Endothelial cell of umbilical vein (primary cell): ENCODE data around the gene TSPAN15. TPM values are rescaled to one million over a fixed set of nuclear protein-coding genes. Genes with fewer than 3 reads are reported as not detected.

ENCODE experiments used
- BruUV-seq: library from RNA; stranded (reverse); fragments of 400-500 nt; replicated peaks from 2 replicates; lab custom pipeline; 2021; lab: Mats Ljungman, UMichigan
- CTCF ChIA-PET: fragments of 300-600, 350-600 bp; sonication (Branson Sonifier 250); formaldehyde crosslinking; loops from one replicate; lab custom pipeline; 2021; ENCODE audit warnings: antibody characterized with exemption, inconsistent platforms; lab: Charles Lee
- POLR2A ChIA-PET: fragments of 300-600, 350-600 bp; sonication (Branson Sonifier 250); formaldehyde crosslinking; loops from one replicate; lab custom pipeline; 2021; ENCODE audit warnings: antibody characterized with exemption, inconsistent platforms; lab: Charles Lee
- DNase-seq: peaks from one replicate; pipeline ENCODE4 v3.0.0-alpha.2; 2011; ENCODE audit warnings: low read depth, low spot score
- FAIRE-seq: peaks from 2 replicates; lab custom pipeline; 2011; peaks lifted over from hg19 to GRCh38; lab: Jason Lieb, UNC
- H2AFZ ChIP-seq: 2 replicates; pipeline ENCODE4 v1.6.0; 2012; ENCODE audit warnings: low read depth, low read length, control low read depth, inconsistent platforms
- H3K27ac ChIP-seq: 2 replicates; pipeline ENCODE4 v1.5.1; 2011; ENCODE audit warnings: low read depth, mild to moderate bottlenecking, control low read depth, low read length, moderate library complexity; ENCODE audit not compliant: insufficient read depth
- H3K27me3 ChIP-seq, 2 experiments: 2 replicates each; pipeline versions ENCODE4 v1.6.0 to v1.6.1; 2011; ENCODE audit warnings: low read length in 2 of 2, mixed read lengths in 1 of 2; ENCODE audit not compliant: control insufficient read depth in 2 of 2, insufficient read depth in 2 of 2
- H3K36me3 ChIP-seq, 2 experiments: 2 replicates in 1 of 2; 3 replicates in 1 of 2; pipeline ENCODE4 v1.5.1; 2011; ENCODE audit warnings: low read length in 2 of 2, mild to moderate bottlenecking in 1 of 2, moderate library complexity in 1 of 2; ENCODE audit not compliant: control insufficient read depth in 2 of 2, insufficient read depth in 2 of 2; ENCODE audit errors: extremely low read depth in 1 of 2
- H3K4me1 ChIP-seq: 3 replicates; pipeline ENCODE4 v1.5.1; 2011; ENCODE audit warnings: mild to moderate bottlenecking, low read length; ENCODE audit not compliant: control insufficient read depth, insufficient read depth; ENCODE audit errors: extremely low read depth
- H3K4me2 ChIP-seq: 2 replicates; pipeline ENCODE4 v1.6.1; 2011; ENCODE audit warnings: low read length, control low read depth, mixed read lengths; ENCODE audit not compliant: insufficient read depth
- H3K4me3 ChIP-seq, 3 experiments: fragments of 200-600 bp in 1 of 3; sonication (generic), shearing (Covaris generic) in 1 of 3; replicated peaks in 1 of 3; 2 replicates each; pipeline ENCODE4 v1.5.1; 2011 to 2016; ENCODE audit warnings: control low read depth in 3 of 3, low read length in 3 of 3, mild to moderate bottlenecking in 2 of 3, inconsistent platforms in 1 of 3, low read depth in 1 of 3, moderate library complexity in 1 of 3; ENCODE audit not compliant: insufficient read depth in 1 of 3
- H3K79me2 ChIP-seq: 2 replicates; pipeline ENCODE4 v1.6.0; 2012; ENCODE audit warnings: low read length, inconsistent platforms; ENCODE audit not compliant: control insufficient read depth, insufficient read depth
- H3K9ac ChIP-seq: replicated peaks from 2 replicates; pipeline ENCODE3; 2011; ENCODE audit warnings: low read length, control low read depth; ENCODE audit not compliant: insufficient read depth; ENCODE audit errors: extremely low read depth
- H3K9me1 ChIP-seq: replicated peaks from 3 replicates; pipeline ENCODE4 v1.6.0; 2011; ENCODE audit warnings: mild to moderate bottlenecking, low read length; ENCODE audit not compliant: control insufficient read depth, insufficient read depth; ENCODE audit errors: extremely low read depth
- H3K9me3 ChIP-seq: replicated peaks from 2 replicates; pipeline ENCODE4 v1.5.1; 2012; ENCODE audit warnings: low read length, inconsistent platforms; ENCODE audit not compliant: control insufficient read depth, insufficient read depth
- H4K20me1 ChIP-seq: replicated peaks from 2 replicates; pipeline ENCODE3; 2011; ENCODE audit warnings: mild to moderate bottlenecking, low read length; ENCODE audit not compliant: control insufficient read depth, insufficient read depth; ENCODE audit errors: extremely low read depth
- EZH2 ChIP-seq: IDR thresholded peaks from 2 replicates; pipeline ENCODE4 v1.6.1; 2012; ENCODE audit warnings: borderline replicate concordance, low read depth, mild to moderate bottlenecking, moderate library complexity, low read length, inconsistent platforms; ENCODE audit not compliant: severe bottlenecking
- FOS ChIP-seq: IDR thresholded peaks from 2 replicates; pipeline ENCODE4 v1.6.1; 2011; ENCODE audit warnings: mild to moderate bottlenecking, low read length, moderate library complexity, borderline replicate concordance; ENCODE audit not compliant: insufficient read depth
- GATA2 ChIP-seq: IDR thresholded peaks from 2 replicates; pipeline ENCODE4 v1.7.0; 2011; ENCODE audit warnings: low read depth, mild to moderate bottlenecking, moderate library complexity, mixed read lengths, low read length; ENCODE audit not compliant: insufficient read length, insufficient read depth
- JUN ChIP-seq: IDR thresholded peaks from 2 replicates; pipeline ENCODE4 v1.6.1; 2011; ENCODE audit warnings: borderline replicate concordance, low read depth; ENCODE audit not compliant: insufficient read length, insufficient read depth
- MYC ChIP-seq: IDR thresholded peaks from one replicate; pipeline ENCODE4 v1.6.1; 2011; ENCODE audit warnings: mild to moderate bottlenecking, low read depth, low read length
- POLR2A ChIP-seq: IDR thresholded peaks from 2 replicates; pipeline ENCODE4 v1.6.1; 2012; ENCODE audit warnings: low read depth, mild to moderate bottlenecking, control low read depth, low read length
- POLR2AphosphoS5 ChIP-seq: IDR thresholded peaks from 2 replicates; pipeline ENCODE4 v1.6.1; 2012; ENCODE audit warnings: low read depth, mild to moderate bottlenecking, control low read depth, low read length, moderate library complexity; ENCODE audit not compliant: insufficient read depth
- dilution Hi-C: fragments of 300-500 bp; cut with MboI; formaldehyde crosslinking; loops from one replicate; pipeline ENCODE4 v1.15.0; 2019; ENCODE audit warnings: low sequenced_read_pairs; ENCODE audit not compliant: extremely low pct_ligation_motif_present
- intact Hi-C: fragments of 100-400 bp; cut with micrococcal nuclease; formaldehyde crosslinking; loops from one replicate; pipeline ENCODE4 v1.10.0; 2022
- polyA plus RNA-seq, 4 experiments: library from polyadenylated mRNA; depleted of rRNA in 3 of 4; stranded (reverse) in 3 of 4; unstranded in 1 of 4; fragments of >200 nt; gene quantifications; 2 replicates each; pipeline versions ENCODE4 v1.2.1 to v1.2.3, GENCODE V29; 2011 to 2012; ENCODE audit warnings: missing spikeins in 1 of 4
- total RNA-seq: library from RNA; stranded (reverse); gene quantifications from 2 replicates; pipeline ENCODE4 v1.2.3, GENCODE V29; 2021
- TF ChIP-seq, protein P1 (sequence below): IDR thresholded peaks from 2 replicates; pipeline ENCODE4 v1.6.1; 2011; ENCODE audit not compliant: insufficient read depth, insufficient read length
- TF ChIP-seq, protein P2 (sequence below), 2 donors: IDR thresholded peaks; 1 replicate in 1 of 2; 2 replicates in 1 of 2; pipeline ENCODE4 v1.5.1; 2011; ENCODE audit warnings: low read length in 2 of 2, mild to moderate bottlenecking in 2 of 2, moderate library complexity in 2 of 2, control low read depth in 1 of 2, inconsistent platforms in 1 of 2, low read depth in 1 of 2; ENCODE audit not compliant: insufficient read depth in 1 of 2; ENCODE audit errors: extremely low read depth in 1 of 2

The TSPAN15 gene
- total and polyA plus RNA-seq, 2 donors (not counting 3 experiments of a cell fraction or from before 2014, with no cell fraction given): 78.4 to 189 TPM

DNA sequence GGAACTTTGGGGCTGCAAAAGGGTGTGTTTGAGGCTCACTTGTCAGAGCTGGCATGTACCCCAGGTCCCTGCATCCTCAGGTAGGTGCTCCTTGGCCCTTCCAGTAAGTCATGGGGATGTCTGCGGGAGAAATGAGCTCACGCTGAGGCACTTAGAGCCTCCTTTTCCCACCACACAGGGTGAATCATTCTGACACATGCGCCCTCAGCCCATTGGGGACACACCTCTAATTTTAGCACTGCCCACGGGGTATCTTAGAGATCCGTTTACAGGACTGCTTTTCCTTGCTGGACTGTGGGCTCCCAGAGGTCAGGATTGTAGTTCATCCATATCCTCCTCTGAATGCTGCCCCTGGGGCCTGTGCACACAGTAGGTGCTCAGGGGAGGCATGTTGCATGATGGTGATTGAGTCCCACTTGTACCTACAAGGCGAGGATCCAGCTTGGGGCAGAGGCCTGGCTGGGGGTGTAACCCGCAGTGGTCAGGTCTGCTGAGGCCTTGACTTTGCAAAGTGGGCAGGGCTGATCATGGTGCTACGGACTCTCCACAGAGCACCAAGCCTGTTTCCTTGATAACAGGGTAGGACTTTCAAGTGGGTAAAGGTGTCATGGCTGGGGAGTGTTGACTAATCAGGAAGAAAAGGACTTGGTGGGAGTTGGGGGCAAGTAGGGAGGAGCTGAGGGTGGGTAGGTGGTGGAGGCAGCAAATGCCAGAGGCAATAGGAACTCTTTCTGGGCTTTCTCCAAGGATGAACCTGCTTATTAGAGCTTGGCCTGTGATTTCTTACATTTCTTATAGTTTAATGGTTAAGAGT is 5.8 kb downstream of the TSPAN15 start:
- Histone ChIP-seq H3K4me2 (no peak overlapping the region), H3K9ac (no peak overlapping the region), H3K9me3 (no peaks in the 10 kb centered on the region), H3K27me3 (no peaks in the 10 kb centered on the region), H3K27ac (no peak overlapping the region), H4K20me1 (no peaks in the 10 kb centered on the region), H3K79me2 (peaks cover 10% of the 10 kb centered on the region), H2AFZ (no peak overlapping the region), H3K4me3 (no peak overlapping the region), H3K4me1 (peaks cover 20% of the 10 kb centered on the region), H3K9me1 (no peaks in the 10 kb centered on the region), H3K36me3 (peaks cover 0 to 5% of the 10 kb centered on the region in 2 experiments)
- TF ChIP-seq FOS (no peak), POLR2AphosphoS5 (no peak), EZH2 (no peak), MYC (no peak), JUN (no peak), POLR2A (no peak), GATA2 (no peak)
- TF ChIP-seq, protein P1, sequence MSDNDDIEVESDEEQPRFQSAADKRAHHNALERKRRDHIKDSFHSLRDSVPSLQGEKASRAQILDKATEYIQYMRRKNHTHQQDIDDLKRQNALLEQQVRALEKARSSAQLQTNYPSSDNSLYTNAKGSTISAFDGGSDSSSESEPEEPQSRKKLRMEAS: no peak
- TF ChIP-seq, protein P2, sequence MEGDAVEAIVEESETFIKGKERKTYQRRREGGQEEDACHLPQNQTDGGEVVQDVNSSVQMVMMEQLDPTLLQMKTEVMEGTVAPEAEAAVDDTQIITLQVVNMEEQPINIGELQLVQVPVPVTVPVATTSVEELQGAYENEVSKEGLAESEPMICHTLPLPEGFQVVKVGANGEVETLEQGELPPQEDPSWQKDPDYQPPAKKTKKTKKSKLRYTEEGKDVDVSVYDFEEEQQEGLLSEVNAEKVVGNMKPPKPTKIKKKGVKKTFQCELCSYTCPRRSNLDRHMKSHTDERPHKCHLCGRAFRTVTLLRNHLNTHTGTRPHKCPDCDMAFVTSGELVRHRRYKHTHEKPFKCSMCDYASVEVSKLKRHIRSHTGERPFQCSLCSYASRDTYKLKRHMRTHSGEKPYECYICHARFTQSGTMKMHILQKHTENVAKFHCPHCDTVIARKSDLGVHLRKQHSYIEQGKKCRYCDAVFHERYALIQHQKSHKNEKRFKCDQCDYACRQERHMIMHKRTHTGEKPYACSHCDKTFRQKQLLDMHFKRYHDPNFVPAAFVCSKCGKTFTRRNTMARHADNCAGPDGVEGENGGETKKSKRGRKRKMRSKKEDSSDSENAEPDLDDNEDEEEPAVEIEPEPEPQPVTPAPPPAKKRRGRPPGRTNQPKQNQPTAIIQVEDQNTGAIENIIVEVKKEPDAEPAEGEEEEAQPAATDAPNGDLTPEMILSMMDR (IDR thresholded peaks at IDR 0.05; ENCODE audit: extremely low read depth in 1 of 2, insufficient read depth in 1 of 2, low read depth in 1 of 2, low read length in 2 of 2): no peak
- BruUV-seq: no TSS peak
- intact Hi-C loops: no loop called here
- DNase-seq (no peak), FAIRE-seq (peak; percentile 8)
- ChIA-PET POLR2A (no interaction called here), CTCF (interaction anchor here (0.7 to 1.7 kb wide), 5 partner anchors 8 to 49 kb away, joined by 3 to 5 read pairs (median 4); no protein-coding TSS in a partner anchor)
- dilution Hi-C loops: no loop called here
